ENCODE results near the gene ALK. TPM values are rescaled to one million over a fixed set of nuclear protein-coding genes. Genes with fewer than 3 reads are reported as not detected.

The ALK gene
- total RNA-seq, 1 donor from 2014 or later, result 1.1 TPM

DNA sequence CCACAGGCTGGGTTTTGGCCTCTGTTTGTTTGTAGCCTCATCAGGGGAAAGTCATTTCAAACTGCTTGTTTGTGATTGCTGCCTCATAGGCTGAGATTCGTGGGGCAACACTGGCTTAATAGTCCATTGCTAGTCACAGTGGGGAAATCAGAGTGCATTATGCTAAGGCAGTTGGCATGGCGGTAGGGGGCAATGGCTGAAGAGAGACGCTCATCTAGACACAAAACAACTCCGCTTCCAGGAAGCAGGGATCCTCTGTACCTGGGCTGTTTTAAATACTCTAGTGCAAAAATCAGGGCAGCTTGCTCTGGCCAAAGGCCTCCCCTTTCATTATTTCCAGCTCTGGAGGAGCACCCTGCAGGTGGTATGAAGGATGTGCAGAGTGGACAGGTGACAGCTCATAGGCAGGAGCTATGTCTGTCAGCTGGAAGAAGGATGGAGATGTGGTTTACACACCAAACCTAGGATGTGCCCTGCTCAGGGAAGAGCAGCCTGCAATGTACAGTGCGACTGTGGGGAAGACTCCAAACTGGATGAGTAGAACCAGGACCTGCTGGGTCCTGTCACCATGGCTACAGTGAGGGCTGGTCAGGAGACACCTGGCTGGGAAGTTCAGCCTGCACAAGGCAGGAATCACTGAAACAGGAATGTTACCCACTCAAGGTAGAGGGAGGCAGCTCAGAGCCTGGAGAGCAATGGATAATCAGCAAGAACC, 571.9 kb downstream of the ALK start:
- TF ChIP-seq, protein P1, sequence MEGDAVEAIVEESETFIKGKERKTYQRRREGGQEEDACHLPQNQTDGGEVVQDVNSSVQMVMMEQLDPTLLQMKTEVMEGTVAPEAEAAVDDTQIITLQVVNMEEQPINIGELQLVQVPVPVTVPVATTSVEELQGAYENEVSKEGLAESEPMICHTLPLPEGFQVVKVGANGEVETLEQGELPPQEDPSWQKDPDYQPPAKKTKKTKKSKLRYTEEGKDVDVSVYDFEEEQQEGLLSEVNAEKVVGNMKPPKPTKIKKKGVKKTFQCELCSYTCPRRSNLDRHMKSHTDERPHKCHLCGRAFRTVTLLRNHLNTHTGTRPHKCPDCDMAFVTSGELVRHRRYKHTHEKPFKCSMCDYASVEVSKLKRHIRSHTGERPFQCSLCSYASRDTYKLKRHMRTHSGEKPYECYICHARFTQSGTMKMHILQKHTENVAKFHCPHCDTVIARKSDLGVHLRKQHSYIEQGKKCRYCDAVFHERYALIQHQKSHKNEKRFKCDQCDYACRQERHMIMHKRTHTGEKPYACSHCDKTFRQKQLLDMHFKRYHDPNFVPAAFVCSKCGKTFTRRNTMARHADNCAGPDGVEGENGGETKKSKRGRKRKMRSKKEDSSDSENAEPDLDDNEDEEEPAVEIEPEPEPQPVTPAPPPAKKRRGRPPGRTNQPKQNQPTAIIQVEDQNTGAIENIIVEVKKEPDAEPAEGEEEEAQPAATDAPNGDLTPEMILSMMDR (IDR thresholded peaks at IDR 0.05), result no peak
- Histone ChIP-seq H3K9me3 (no peaks in the 10 kb centered on the region), H3K4me3 (no peak overlapping the region), H3K27ac (no peak overlapping the region), H3K4me1 (no peaks in the 10 kb centered on the region), H3K36me3 (no peaks in the 10 kb centered on the region), H3K27me3 (ENCODE audit: low read depth) (peaks cover 6% of the 10 kb centered on the region)
- ATAC-seq (no peak), DNase-seq (no peak)
- intact Hi-C loops (cut with DNase I), result no loop called here

DNA sequence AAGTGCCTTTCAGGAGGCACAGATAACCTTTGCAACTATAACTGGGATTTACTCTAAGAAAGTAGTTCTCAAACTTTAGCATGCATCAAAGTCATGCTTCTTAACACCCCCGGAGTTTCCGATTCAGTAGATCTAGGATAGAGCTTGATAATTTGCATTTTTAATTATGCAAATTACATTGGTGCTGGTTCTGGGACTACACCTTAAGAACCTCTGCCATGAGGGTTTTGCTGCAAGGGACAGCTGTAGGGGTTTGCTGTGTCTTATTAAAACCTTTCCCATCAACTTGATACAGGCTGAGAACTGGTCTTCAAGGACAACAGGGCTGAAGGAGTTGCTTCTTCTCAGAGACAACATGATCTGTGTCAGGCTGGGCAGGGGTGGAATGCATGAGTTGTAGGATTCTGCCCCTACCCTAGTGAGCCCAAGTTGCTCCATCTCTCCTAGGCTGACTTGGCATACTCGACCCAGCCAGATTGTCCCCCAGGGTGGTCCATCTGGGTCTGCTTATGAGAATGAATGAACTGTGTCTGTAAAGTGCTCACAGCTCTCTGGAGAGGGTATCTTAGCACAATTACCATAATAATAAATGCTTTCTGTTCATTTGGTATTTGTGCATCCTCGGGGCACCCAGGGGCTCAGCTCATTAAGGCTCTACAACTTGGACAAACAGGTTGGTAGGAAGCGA, 573.5 kb downstream of the ALK start:
- TF ChIP-seq, protein P1 (IDR thresholded peaks at IDR 0.05), result no peak
- DNase-seq (no peak), ATAC-seq (no peak)
- intact Hi-C loops (cut with DNase I), result no loop called here
- no peaks in the 10 kb centered on the region for H3K4me1 ChIP-seq
- no peaks in the 10 kb centered on the region for H3K36me3 ChIP-seq
- no peak overlapping the region for H3K27ac ChIP-seq
- H3K9me3 ChIP-seq, result no peaks in the 10 kb centered on the region
- peaks cover 6% of the 10 kb centered on the region for H3K27me3 ChIP-seq (ENCODE audit: low read depth)
- no peak overlapping the region for H3K4me3 ChIP-seq

DNA sequence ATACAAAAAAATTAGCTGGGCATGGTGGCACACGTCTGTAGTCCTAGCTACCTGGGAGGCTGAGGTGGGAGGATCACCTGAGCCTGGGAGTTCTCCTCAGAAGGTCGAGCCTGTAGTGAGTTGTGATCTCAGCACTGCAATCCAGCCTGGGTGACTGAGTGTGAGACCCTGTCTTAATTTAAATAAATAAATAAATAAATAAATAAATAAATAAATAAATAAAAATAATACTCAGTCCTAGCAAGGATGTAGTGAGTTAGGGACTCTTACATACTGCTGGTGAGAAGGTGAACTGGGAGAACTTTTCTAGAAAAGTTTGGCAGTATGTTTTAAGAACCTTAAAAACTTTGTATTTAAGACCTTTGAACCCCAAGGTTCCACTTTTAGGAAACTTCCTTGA, 576.1 kb downstream of the ALK start:
- ATAC-seq, result no peak
- no peak overlapping the region for H3K27ac ChIP-seq
- no peak overlapping the region for H3K4me3 ChIP-seq
- H3K4me1 ChIP-seq, result no peaks in the 10 kb centered on the region
- no peak for DNase-seq
- H3K36me3 ChIP-seq, result no peaks in the 10 kb centered on the region
- H3K9me3 ChIP-seq, result no peaks in the 10 kb centered on the region
- H3K27me3 ChIP-seq (ENCODE audit: low read depth), result peaks cover 6% of the 10 kb centered on the region
- TF ChIP-seq, protein P1 (IDR thresholded peaks at IDR 0.05), result no peak
- intact Hi-C loops (cut with DNase I), result no loop called here

- Histone ChIP-seq H3K4me3 (no peak overlapping the region), H3K27ac (no peak overlapping the region), H3K9me3 (no peaks in the 10 kb centered on the region), H3K36me3 (no peaks in the 10 kb centered on the region), H3K4me1 (no peaks in the 10 kb centered on the region), H3K27me3 (ENCODE audit: low read depth) (peaks cover 6% of the 10 kb centered on the region)
- TF ChIP-seq, protein P1 (IDR thresholded peaks at IDR 0.05), result no peak
- intact Hi-C loops (cut with DNase I), result no loop called here
- DNase-seq (no peak), ATAC-seq (no peak)
Measured at GRCh38 chr2:29343830-29344229, 577.6 kb downstream of the ALK start.

DNA sequence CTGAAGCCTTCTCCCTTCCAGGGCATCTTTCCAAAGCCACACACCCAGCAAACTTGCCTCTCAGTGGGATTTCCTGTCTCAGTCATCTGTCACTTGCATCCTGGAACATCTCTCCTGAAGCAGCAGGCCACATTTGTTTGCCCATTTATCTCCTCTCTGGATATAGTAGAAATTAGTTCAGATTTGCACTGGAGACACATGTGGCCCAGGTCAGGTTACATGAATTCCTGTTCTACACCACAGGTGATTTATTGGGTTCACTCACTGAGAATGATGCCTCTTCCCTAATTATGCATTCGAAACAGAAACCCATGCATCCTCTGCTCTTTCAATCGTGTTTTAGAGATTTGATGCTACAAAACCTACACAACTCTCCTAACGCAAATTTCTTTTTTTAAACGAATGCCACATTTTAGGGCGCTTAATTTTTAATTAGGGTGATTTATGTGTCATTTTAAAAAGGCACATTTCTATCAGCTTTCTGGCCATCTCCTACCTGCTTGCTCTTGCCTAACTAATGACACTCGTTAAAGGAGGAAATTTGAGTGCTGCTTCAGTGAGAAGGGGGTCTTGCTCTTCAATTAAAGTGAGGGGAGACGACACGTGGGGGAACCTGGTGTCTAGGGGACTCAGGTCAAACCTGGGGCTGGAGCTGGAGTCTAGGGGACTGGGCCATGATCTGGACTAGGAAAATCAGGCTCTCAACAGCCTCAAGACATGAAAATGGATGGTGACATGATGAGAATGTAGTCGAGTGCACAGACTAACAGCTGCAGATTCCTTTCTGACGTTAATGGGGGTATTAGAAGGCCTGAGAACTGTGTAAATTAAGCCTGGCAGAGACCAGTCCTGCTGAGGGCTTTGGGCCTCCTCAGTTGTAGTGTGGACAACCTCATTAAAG, 584.8 kb downstream of the ALK start:
- no peak for DNase-seq
- Histone ChIP-seq H3K27me3 (ENCODE audit: low read depth) (no peaks in the 10 kb centered on the region), H3K27ac (no peak overlapping the region), H3K9me3 (no peaks in the 10 kb centered on the region), H3K4me3 (no peak overlapping the region), H3K4me1 (no peaks in the 10 kb centered on the region), H3K36me3 (no peaks in the 10 kb centered on the region)
- no peak for ATAC-seq
- intact Hi-C loops (cut with DNase I), result no loop called here
- TF ChIP-seq, protein P1 (IDR thresholded peaks at IDR 0.05), result no peak
